Heart right ventricle (tissue), 16 donors: ENCODE data around the gene EGLN3. TPM values are rescaled to one million over a fixed set of nuclear protein-coding genes. Genes with fewer than 3 reads are reported as not detected.
A peak's percentile ranks its signal among the peaks of the same experiment; 100 is the strongest.
"Not testable (repeated sequence)": the region's sequence is repeated elsewhere in the genome, so short reads cannot be mapped to it uniquely, and the experiment has no call there.

Source experiments
- ATAC-seq, 8 donors: fragments of 200-7000 bp; cut with Tn5 transposase; one replicate each; pipeline ENCODE4 v1.9.1; 2020; ENCODE audit warnings: mild to moderate bottlenecking in 8 of 8, moderate library complexity in 8 of 8, moderate number of reproducible peaks in 1 of 8
- DNase-seq, 2 donors: peaks; one replicate each; pipeline ENCODE4 v3.0.0-alpha.2; 2020
- H3K27ac ChIP-seq, 10 donors: fragments of 200-600 bp; sonication (generic) in 2 of 10; one replicate each; pipeline versions ENCODE4 v1.5.0 to v1.8.0; 2020 to 2022; ENCODE audit warnings: mild to moderate bottlenecking in 3 of 10
- H3K27me3 ChIP-seq, 7 donors: fragments of 200-600 bp; one replicate each; pipeline ENCODE4 v1.8.0; 2021 to 2022; ENCODE audit warnings: mild to moderate bottlenecking in 2 of 7
- H3K36me3 ChIP-seq, 9 donors: fragments of 200-600 bp; sonication (generic) in 1 of 9; one replicate each; pipeline versions ENCODE4 v1.5.0 to v1.8.0; 2020 to 2022; ENCODE audit warnings: mild to moderate bottlenecking in 2 of 9
- H3K4me1 ChIP-seq, 9 donors: fragments of 200-600 bp; sonication (generic) in 1 of 9; one replicate each; pipeline versions ENCODE4 v1.5.0 to v1.8.0; 2020 to 2022; ENCODE audit warnings: mild to moderate bottlenecking in 4 of 9
- H3K4me3 ChIP-seq, 10 donors: fragments of 200-600 bp; sonication (generic) in 2 of 10; one replicate each; pipeline versions ENCODE4 v1.5.0 to v1.8.0; 2020 to 2022; ENCODE audit warnings: mild to moderate bottlenecking in 7 of 10, moderate library complexity in 2 of 10
- H3K9me3 ChIP-seq, 11 donors: fragments of 200-600 bp in 10 of 11; sonication (generic) in 2 of 11; one replicate each; pipeline versions ENCODE4 v1.5.0 to v1.8.0; 2013 to 2022; ENCODE audit warnings: mild to moderate bottlenecking in 2 of 11, control low read depth in 1 of 11, moderate library complexity in 1 of 11
- CTCF ChIP-seq, 9 donors: fragments of 200-600 bp; sonication (generic) in 2 of 9; IDR thresholded peaks; one replicate each; pipeline versions ENCODE4 v1.5.0 to v1.8.0; 2021 to 2022; ENCODE audit warnings: antibody characterized with exemption in 9 of 9, mild to moderate bottlenecking in 5 of 9, moderate library complexity in 1 of 9
- WGBS, 2 donors: extraction: QIAGEN DNeasy Blood & Tissue Kit; methylation state at CpG; one replicate each; pipeline ENCODE4 v1.1.7; 2013; ENCODE audit warnings: inconsistent platforms in 1 of 2; 5-methylcytosine and 5-hydroxymethylcytosine counted together
- intact Hi-C, 10 donors: fragments of 100-400 bp; cut with DNase I; formaldehyde crosslinking; loops; one replicate each; pipeline versions ENCODE4 v1.11.1 to v1.14.2; 2022
- polyA plus RNA-seq, 2 donors: library from polyadenylated mRNA; stranded (reverse); fragments of 200-250 nt; gene quantifications; one replicate each; pipeline ENCODE4 v1.2.3, GENCODE V29; 2013
- total RNA-seq, 10 donors: library from RNA; stranded (reverse); fragmentation: NEBNext Ultra II Directional in 3 of 10; extraction: Animal tissue kit (Norgen Biotek cat#: 25700) in 3 of 10; gene quantifications; one replicate each; pipeline versions ENCODE4 v1.2.1 to v1.2.4, GENCODE V29; 2021 to 2023
- donor health status: Arrhythmogenic right ventricular cardiomyopathy.
- donor health status: ischemic (EF 13 %, LVEDD 7.1; RV severe dilation, severe dysfunction).
- donor health status: healthy with polysubstance abuse.
- donor health status: DM: no; HTN: yes; CAD: no.
- donor health status: DM: no; HTN: no; CAD: no.
- donor health status: ischemic (EF 25% LVEDD 6.9; RV normal size, moderate dysfunction).
- donor health status: ischemic (EF 25% LVEDD 5.7; RV mildly dilated, moderate dysfunction).
- donor health status: healthy.
- donor health status: DM: yes; HTN: yes; CAD: no.
- donor health status: Ischemic cardiomyopathy.
- donor health status: ischemic (EF 35%, LVEDD 5.7; RV mildly dilated, moderate dysfunction).
- donor health status: nonischemic (EF 11% LVEDD 7.7; RV severe dilation, severe dysfunction).
- donor health status: DM: yes; HTN: yes; CAD: no.
- donor health status: PGD.
- donor health status: ischemic (EF 29% LVEDD 5.4; RV normal size, mild dysfunction).
- donor health status: nonischemic (EF 23%, LVEDD 6.1; RV moderate dilation, normal function).

Gene EGLN3
- total and polyA plus RNA-seq, 12 donors, result 33.7 to 281 (median 169) TPM

GRCh38 chr14:33979613-33980276, 28.9 kb upstream of the EGLN3 start:
- no peak overlapping the region for H3K4me3 ChIP-seq
- WGBS, 2 donors, result 62 to 87% methylated on average over 7 of the region's 7 CpGs
- DNase-seq (no peak), ATAC-seq (no peak)
- intact Hi-C loops, result no loop called here
- no peaks in the 10 kb centered on the region for H3K36me3 ChIP-seq
- H3K27ac ChIP-seq, result no peak overlapping the region
- peaks cover 0 to 5% (median 0%) of the 10 kb centered on the region in 9 donors for H3K4me1 ChIP-seq
- TF ChIP-seq CTCF (IDR thresholded peaks at IDR 0.05), result no peak
- H3K27me3 ChIP-seq, result no peaks in the 10 kb centered on the region
- H3K9me3 ChIP-seq, result peaks cover 0 to 3% (median 0%) of the 10 kb centered on the region in 11 donors

- no peak for TF ChIP-seq CTCF (IDR thresholded peaks at IDR 0.05)
- Histone ChIP-seq H3K4me3 (no peak overlapping the region), H3K27me3 (no peaks in the 10 kb centered on the region), H3K36me3 (no peaks in the 10 kb centered on the region), H3K4me1 (peaks cover 0 to 5% (median 0%) of the 10 kb centered on the region in 9 donors), H3K9me3 (peaks cover 0 to 3% (median 0%) of the 10 kb centered on the region in 11 donors), H3K27ac (no peak overlapping the region)
- ATAC-seq, result peak in 1 of 8 donors; percentile 56
- intact Hi-C loops, result no loop called here
- 77 to 78% methylated on average over 8 of the region's 8 CpGs for WGBS, 2 donors
- no peak for DNase-seq
These were observed 28.2 kb upstream of the EGLN3 start for GRCh38 chr14:33978892-33979612.

- DNase-seq (no peak), ATAC-seq (no peak)
- H3K27ac ChIP-seq, result no peak overlapping the region
- 82 to 84% methylated on average over 6 of the region's 6 CpGs for WGBS, 2 donors
- TF ChIP-seq CTCF (IDR thresholded peaks at IDR 0.05), result no peak
- H3K4me3 ChIP-seq, result no peak overlapping the region
- intact Hi-C loops, result no loop called here
- H3K27me3 ChIP-seq, result no peaks in the 10 kb centered on the region
- no peaks in the 10 kb centered on the region for H3K36me3 ChIP-seq
- H3K4me1 ChIP-seq, result peaks cover 0 to 5% (median 0%) of the 10 kb centered on the region in 9 donors
- H3K9me3 ChIP-seq, result peaks cover 0 to 20% (median 0%) of the 10 kb centered on the region in 11 donors
These were observed 21.8 kb upstream of the EGLN3 start for GRCh38 chr14:33972583-33973081.

GRCh38 chr14:33969846-33970245, 19.0 kb upstream of the EGLN3 start:
- 95 to 100% methylated on average over 1 of the region's 1 CpG for WGBS, 2 donors
- H3K4me3 ChIP-seq, H3K27ac ChIP-seq, H3K27me3 ChIP-seq, DNase-seq, ATAC-seq, H3K4me1 ChIP-seq, H3K36me3 ChIP-seq: not testable (repeated sequence)
- intact Hi-C loops, result loop anchor here in 1 of 10 donors (5.0 kb wide), 1 partner anchor 67 kb away; no protein-coding TSS in a partner anchor
- peaks cover 0 to 20% (median 0%) of the 10 kb centered on the region in 11 donors for H3K9me3 ChIP-seq
